HG03103 (cell line): ENCODE results near the gene CLSTN2.

Source experiments
- ATAC-seq: cut with Tn5 transposase; IDR thresholded peaks from one replicate; pipeline ENCODE4 v1.9.1; 2021; ENCODE audit warnings: low read depth; ENCODE audit not compliant: unreplicated experiment

CLSTN2 gene

GRCh38 chr3:140050396-140050795, 115.4 kb downstream of the CLSTN2 start:
- ATAC-seq: no peak

- no peak for ATAC-seq
These were observed 116.3 kb downstream of the CLSTN2 start for GRCh38 chr3:140051019-140051957.

GRCh38 chr3:140052771-140053702, 118.1 kb downstream of the CLSTN2 start:
- ATAC-seq: no peak

- ATAC-seq: no peak
These were observed 118.8 kb downstream of the CLSTN2 start for GRCh38 chr3:140053794-140054193.

- no peak for ATAC-seq
These were observed 120.3 kb downstream of the CLSTN2 start for GRCh38 chr3:140055092-140055791.

GRCh38 chr3:140056047-140056446, 121.1 kb downstream of the CLSTN2 start:
- no peak for ATAC-seq

GRCh38 chr3:140061211-140061610, 126.2 kb downstream of the CLSTN2 start:
- ATAC-seq: no peak

GRCh38 chr3:140062461-140062860, 127.5 kb downstream of the CLSTN2 start:
- no peak for ATAC-seq

GRCh38 chr3:140067487-140067886, 132.5 kb downstream of the CLSTN2 start:
- no peak for ATAC-seq

GRCh38 chr3:140068494-140069017, 133.6 kb downstream of the CLSTN2 start:
- no peak for ATAC-seq

- ATAC-seq: no peak
These were observed 138.5 kb downstream of the CLSTN2 start for GRCh38 chr3:140073278-140074045.

- no peak for ATAC-seq
These were observed 141.6 kb downstream of the CLSTN2 start for GRCh38 chr3:140076552-140076951.

GRCh38 chr3:140077406-140077805, 142.4 kb downstream of the CLSTN2 start:
- ATAC-seq: no peak

GRCh38 chr3:140078343-140078742, 143.4 kb downstream of the CLSTN2 start:
- ATAC-seq: no peak

GRCh38 chr3:140078940-140079339, 144.0 kb downstream of the CLSTN2 start:
- ATAC-seq: no peak

GRCh38 chr3:140081887-140082286, 146.9 kb downstream of the CLSTN2 start:
- ATAC-seq: no peak

- ATAC-seq: no peak
These were observed 150.0 kb downstream of the CLSTN2 start for GRCh38 chr3:140085001-140085400.

- ATAC-seq: no peak
These were observed 151.7 kb downstream of the CLSTN2 start for GRCh38 chr3:140086642-140087041.

GRCh38 chr3:140088058-140088457, 153.1 kb downstream of the CLSTN2 start:
- ATAC-seq: no peak

GRCh38 chr3:140088513-140088912, 153.5 kb downstream of the CLSTN2 start:
- no peak for ATAC-seq
